Kasumi-1 (cell line): ENCODE results near the gene POFUT2.

Experiments
- DNase-seq, 2 experiments: peaks; one replicate each; lab custom pipeline; 2025; lab: John Stamatoyannopoulos, UW

The POFUT2 gene

GRCh38 chr21:45297329-45297728 lies 9.6 kb upstream of the POFUT2 start:
- no peak for DNase-seq

DNA sequence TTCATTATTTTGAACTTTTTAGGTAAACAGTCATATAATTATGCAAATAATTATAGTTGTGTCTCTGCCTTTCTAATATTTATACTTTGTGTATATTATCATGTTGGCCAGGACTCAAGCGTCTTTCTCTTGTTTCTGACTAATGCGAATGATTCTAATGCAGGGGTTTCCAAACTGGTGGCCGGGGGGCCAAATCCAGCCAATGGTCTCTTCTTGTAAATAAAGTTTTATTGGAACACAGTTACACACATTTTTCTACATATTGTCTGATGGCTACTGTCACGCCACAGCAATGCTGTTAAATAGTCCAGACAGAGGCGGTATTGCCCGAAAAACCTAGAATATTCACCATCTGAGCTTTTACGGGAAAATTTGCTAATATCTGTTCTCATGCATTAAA lies 8.9 kb upstream of the POFUT2 start:
- DNase-seq, result no peak

DNA sequence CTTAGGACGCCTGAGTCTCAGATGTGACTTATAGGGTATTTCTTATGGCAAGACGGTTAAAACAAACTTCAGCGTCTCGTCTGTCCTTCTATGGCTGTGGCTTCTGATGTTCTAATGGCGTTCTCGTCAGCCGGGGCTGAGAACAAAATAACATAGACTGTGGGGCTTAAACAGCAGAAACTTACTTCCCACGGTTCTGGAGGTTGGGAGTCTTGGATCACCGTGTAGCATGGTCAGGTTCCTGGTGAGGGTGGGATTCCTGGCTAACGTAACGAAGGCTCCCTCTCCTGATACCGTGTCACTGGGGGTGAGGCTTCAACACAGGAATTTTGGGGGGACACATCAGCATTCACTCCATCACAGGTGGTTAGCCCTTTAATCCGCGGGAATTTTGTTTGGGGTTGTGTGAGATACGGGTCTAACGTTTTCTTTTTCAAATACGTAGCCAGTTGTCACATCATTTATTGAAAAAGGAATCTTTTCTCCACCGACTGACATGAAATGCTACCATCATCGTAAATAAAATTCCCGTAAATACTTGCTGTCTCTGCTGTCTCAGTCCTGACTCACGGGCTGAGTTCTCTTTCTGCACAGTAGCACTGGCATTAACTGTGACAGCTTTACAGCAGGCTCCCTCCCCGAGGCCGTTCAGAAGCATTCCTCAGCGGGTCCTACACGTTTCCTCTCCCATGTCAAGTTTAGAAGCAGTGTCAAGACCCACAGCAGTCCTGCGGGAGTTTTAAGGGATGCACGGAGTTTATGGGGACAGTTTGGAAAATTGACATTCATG lies 8.1 kb upstream of the POFUT2 start:
- DNase-seq, result no peak

DNA sequence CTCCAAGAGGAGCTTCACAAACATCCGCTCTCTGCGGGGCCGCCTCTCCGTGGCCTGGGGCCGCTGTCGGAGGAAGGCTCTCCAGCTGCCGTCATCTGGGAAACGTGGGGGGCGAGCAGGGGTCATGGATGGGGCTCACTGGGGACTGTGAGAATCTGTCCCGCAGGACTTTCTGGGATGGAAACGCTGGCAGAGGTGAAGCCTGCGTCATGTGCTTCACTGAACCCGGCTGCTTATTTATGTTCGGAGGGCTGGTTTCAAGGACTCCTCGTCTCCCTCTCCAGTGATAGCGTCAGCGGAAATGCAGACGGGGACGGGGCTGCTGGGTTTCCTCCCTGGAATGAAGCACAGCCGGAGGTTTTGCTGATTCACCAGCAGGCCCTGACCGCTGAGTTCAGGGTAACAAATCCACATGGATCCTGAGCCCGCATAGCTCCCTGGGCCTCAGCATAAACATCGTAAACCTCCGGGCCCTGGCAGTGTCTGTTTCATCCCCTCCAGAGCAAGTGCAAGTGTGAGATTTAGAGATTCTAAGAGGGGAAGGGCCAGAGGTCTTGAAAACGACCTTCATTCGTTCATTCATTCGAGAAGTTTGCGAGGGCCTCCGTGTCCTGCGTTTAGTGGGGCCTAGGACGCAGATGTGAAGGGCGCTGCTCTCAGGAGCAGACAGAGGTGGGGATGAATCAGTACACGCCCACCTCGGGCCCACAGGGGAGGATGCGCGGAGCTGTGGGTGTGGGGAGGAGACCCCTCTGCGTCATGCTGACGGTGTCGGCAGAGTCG lies 7.0 kb upstream of the POFUT2 start:
- no peak for DNase-seq

DNA sequence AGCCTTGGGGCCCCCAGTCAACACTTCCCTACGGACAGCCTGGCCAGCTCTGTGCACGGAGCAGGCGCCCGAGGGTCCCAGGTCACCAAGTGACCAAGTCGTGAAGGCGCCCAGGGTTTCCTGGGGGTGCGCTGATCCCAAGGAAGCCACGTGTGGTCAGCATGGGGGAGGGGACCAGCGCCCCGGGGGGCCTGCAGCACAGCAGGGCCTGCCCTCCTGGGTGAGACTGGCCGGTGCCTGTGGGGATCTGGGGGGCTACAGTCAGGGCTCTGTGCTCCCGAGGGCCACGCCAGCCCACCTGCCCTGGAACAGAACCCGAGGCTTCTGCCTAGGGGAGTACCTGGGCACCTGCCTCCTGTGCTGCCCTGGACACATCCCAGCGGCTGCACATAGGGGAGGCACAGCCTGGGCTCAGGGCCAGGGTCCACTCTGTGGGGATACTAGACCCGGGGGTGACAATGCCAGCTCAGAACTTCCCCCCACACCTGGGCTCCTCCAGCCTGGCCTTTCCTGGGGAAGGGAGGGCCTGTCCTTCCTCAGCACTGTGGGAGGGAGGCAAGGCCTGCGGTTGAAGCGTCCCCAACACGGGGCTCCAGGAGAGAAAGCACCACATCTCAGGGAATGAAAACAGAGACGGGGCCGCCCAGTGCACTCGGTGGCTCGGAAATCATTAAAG lies 6.2 kb upstream of the POFUT2 start:
- no peak for DNase-seq

DNA sequence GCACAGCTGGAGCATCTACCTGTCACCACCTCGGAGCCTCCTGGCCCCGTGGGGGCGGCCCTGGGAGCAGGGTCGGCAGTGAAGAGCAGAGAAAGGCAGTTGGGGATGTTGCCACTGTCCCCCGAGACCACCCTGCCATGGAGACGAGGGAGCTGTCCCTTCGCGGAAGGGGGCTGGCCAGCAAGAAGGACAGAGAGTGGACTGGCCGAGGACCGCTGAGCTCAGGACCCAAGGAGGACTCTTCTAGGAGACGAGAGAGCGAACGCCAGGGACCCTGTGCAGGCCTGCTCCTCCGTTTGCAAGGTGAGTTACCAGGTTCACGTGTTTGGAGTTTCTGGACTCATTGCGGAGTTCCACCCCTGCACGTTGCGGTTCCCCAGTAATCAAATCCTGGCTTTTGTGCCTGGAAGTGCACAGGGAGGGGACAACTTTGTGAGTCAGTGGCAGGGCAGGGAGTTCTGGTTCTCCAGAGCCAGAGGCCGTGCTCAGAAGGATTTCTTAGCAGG lies 5.6 kb upstream of the POFUT2 start:
- DNase-seq, result no peak

- peak; percentile 65 to 67 for DNase-seq
Observed at GRCh38 chr21:45292399-45293219, 4.9 kb upstream of the POFUT2 start.

DNA sequence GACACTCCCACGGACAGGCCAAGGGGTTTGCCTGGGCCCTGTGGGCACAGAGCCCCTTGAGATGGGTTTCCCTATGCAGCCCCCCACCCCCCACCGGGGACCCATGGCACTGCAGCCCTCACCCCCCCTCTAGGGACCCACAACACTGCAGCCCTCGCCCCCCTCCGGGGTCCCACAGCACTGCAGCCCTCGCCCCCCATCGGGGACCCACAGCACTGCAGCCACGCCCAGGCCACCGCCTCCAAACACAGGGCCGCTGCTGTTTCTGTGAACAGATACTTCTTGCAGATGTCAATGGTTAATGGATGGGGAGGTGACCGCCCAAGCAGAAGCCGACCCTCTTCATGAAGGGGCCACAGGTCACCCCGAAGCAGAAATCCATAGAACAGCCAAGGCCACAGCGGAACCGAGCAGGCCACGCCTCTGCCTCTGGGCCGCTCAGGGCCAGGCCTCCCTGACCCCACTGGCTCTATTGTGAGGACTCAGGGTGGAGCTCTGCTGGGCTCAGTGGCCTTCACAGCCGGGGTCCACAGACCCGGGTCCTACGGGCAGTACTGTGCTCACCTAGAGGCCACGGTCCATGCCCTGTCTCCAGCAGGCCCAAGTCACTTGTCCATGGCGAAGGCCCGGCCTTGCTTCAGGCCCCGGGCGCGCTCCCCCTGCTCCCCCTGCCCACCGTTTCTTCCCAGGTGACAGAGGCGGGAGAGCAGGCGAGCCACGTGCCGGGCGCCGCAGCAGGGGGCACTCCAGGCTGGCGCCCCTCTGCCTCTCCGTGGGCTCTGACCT lies 4.1 kb upstream of the POFUT2 start:
- no peak for DNase-seq

- DNase-seq, result no peak
Observed at GRCh38 chr21:45290948-45291612, 3.4 kb upstream of the POFUT2 start.

DNA sequence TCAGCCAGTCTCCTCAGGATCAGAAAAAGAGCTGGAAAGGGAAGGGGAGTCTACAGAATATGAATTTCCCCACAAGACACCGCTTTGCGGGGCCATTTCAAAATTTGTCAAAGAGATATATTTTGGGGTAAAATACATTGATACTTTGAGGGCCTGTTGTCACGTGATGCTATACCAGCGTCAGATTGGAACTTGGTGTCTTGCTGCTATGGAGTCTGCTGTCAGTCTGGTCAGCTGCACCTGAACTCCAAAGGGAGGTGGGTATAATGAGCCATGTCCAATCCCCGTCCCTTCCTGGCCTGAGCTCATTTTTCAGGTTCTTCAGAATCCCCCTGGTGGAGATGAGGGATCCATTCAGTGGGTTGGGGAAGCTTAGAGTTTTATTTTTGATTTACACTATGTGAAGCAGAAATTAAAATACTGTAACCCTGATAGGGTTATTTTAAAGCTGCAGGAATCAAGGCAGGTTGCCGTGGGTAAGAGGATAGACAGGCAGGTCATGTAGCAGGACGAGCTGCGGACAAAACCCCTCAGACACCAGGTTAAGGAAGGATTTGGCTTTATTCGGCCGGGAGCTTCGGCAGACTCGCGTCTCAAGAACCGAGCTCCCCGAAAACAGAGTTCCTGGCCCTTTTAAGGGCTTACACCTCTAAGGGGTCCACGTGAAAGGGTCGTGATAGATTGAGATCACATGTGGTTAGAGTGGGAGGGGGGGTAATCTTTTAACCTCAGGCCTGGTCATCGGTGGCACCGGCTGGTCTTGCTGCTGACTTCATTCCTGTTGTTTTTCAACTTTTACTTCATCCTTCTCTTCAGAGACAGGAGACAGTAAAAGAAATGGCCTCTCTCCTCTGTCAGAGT lies 2.2 kb upstream of the POFUT2 start:
- DNase-seq, result peak in 1 of 2 experiments; percentile 1

GRCh38 chr21:45289134-45289533 lies 1.4 kb upstream of the POFUT2 start:
- DNase-seq, result no peak

DNA sequence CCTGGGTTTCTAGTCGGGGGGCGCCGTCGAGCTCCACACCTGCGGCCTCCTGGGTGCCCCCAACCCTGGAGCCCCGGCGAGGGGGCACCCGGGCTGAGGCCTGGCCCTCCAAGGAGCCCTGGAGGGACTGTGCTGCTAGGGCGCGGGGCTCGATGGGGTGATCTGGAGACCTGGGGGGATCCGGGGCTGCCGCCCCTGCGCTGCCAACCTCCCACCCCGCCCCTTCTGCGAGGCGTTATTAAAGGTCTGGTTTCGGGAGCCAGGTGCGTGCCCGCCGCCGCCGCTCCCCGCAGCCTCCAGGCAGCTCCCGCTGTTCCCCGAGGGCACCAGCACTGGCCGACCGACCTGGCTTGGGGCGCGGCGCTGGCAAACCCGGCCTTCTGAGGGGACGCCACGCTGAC lies 746 bp upstream of the POFUT2 start:
- no peak for DNase-seq

- no peak for DNase-seq
Observed at GRCh38 chr21:45286671-45287437, 841 bp downstream of the POFUT2 start.

DNA sequence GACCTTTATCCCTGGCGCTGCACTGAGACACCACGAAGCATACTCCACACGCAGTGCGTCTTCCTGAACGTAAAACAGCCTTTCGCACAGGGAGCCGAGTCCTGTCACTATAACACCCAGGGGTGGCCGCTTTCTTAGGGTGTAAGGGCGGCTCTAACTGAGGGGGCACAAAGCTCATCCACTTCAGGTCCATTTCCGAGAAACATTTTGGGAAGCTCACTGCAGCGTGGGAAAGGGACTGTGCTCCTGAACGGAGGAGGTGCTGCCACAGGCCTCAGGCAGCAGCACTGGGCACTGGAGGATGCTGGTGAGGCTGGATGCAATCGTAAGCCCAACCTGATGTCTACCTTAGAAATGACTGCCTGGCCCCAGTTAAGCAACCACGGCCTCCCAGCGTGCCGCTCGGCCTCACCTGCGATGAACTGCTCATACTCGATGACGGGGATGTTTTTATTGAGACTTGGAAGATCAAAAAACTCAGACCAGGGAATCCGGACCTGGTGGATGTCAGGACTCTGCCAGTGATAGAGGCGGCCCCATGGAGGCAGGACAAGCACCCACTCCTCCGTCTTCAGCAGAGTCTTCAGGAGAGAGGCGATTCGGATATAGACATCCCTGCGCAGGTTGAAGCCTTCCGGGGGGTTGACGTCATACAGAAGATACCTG lies 2.3 kb downstream of the POFUT2 start:
- no peak for DNase-seq

DNA sequence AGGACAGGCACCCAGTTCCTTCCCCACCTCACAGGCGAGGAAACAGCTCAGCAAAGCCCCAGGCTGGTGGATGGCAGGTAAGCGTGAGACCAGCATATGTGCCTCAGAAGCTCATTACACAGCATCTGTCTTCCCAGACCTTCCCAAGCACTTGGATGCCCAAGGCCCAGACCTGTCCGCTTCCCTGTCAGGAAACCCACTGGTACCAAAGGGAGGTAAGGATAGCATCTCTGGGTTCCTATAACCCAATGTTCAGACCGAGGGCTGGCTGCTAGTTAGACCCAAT lies 3.3 kb downstream of the POFUT2 start:
- DNase-seq, result no peak

- no peak for DNase-seq
Observed at GRCh38 chr21:45283611-45284455, 3.9 kb downstream of the POFUT2 start.

DNA sequence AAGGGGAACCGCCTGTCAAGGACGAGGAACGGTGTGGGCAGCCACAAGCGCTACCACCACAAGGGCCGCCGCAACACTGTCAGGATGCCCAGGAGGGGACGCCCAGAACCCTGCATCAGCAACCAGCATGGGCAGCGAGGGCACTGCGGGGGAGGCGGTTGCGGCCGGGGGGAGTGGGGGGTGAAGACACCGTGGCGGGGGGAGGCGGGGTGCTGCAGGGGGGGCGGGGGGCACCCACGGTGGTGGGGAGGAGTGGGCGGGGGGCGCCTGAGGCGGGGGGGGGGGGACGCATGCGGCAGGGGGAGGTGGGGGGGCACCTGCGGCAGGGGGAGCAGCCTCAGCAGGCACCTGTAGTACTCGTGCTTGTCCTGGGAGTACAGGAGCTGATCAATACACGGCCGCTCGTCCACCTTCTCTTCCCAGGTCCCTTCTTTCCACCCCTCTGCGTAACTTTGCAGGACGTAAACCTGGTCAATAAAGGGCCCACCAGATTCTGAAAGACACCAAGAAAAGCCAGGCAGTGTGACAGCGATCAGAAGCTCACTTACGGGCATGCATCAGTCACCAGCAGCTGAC lies 4.6 kb downstream of the POFUT2 start:
- no peak for DNase-seq
